ENCODE results near the gene PDS5B.

Gene PDS5B

DNA sequence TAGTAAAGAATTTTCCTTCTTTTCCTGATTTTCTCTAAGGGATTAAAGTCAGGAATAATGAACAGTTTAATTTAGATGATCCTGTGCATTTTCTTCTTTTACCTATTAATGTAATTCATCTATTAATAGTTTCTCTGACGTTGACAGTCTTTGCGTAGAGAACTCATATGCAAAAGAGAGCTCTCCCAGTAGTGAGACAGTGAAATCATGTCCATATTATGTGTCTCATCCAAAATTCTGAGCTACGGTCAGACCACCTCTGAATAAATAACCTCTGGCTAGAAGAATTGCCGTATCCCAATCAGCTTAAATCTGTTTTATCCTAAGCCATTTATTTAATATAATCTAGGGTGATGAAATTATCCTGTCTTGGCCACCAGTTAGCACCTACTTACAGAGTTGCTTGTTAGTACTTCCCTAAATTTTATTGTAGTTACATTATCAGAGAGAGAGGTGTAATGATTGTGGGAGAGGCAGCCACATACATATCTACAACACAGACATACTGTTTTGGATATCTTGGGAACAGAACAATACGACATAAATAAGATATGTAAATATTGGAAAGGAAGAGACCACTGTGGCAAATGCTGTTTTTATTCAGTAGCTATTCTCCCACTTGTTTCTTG is 30.7 kb downstream of the PDS5B start:
- no peak for DNase-seq
- peaks cover 45% of the 10 kb centered on the region for H3K9me3 Mint-ChIP-seq
- H3K4me1 Mint-ChIP-seq, result peaks cover 30% of the 10 kb centered on the region
- peaks cover 48% of the 10 kb centered on the region for H3K36me3 Mint-ChIP-seq (ENCODE audit: low read depth)
- H3K4me3 Mint-ChIP-seq, result no peak overlapping the region
- no peak for ATAC-seq
- no peak overlapping the region for H3K27ac Mint-ChIP-seq
- H3K27me3 Mint-ChIP-seq, result no peaks in the 10 kb centered on the region

DNA sequence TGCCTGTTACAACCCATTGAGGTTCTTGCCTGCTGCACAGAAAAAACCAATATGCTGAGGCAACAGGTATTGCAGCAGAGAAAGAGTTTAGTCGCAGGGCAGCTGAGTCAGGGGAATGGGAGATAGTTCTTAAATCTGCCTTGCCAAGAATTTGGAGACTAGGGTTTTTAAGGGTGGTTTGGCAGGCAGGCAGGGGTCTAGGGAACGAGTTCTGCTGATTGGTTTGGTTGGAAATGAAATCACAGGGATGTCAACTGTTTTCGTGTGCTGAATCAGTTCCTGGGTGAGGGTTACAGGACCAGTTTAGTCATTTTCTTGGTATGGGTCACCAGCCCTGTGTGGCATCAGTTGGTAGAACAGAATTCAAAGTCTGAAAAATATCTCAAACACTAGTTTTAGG is 36.6 kb downstream of the PDS5B start:
- ATAC-seq (peak; percentile 90), DNase-seq (no peak)
- Mint-ChIP-seq H3K4me3 (no peak overlapping the region), H3K27me3 (no peaks in the 10 kb centered on the region), H3K9me3 (peaks cover 33% of the 10 kb centered on the region), H3K36me3 (ENCODE audit: low read depth) (peaks cover 33% of the 10 kb centered on the region), H3K27ac (peak overlapping the region; percentile 17), H3K4me1 (peaks cover 50% of the 10 kb centered on the region)

DNA sequence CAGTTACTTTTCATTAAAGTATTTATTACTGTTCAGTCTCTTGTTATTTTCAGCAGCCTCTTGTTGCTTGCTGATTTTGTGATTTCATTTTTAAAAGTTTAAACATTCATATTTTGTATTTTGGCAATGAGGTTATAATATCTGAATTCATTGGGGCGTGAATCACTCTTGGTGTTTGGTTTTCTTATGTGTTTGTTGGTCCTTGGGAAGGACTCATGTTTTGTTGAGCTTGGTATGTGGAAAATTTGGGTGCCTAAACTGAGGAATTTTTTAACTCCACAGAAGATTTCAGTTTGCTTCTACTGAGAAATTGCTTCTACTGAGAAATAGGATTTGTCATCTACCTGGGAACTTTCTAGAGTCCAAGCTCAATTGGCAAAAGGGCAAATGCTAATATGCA is 38.2 kb downstream of the PDS5B start:
- peaks cover 35% of the 10 kb centered on the region for H3K36me3 Mint-ChIP-seq (ENCODE audit: low read depth)
- ATAC-seq (no peak), DNase-seq (no peak)
- H3K9me3 Mint-ChIP-seq, result peaks cover 28% of the 10 kb centered on the region
- no peaks in the 10 kb centered on the region for H3K27me3 Mint-ChIP-seq
- H3K4me1 Mint-ChIP-seq, result peaks cover 48% of the 10 kb centered on the region
- H3K27ac Mint-ChIP-seq, result no peak overlapping the region
- no peak overlapping the region for H3K4me3 Mint-ChIP-seq

DNA sequence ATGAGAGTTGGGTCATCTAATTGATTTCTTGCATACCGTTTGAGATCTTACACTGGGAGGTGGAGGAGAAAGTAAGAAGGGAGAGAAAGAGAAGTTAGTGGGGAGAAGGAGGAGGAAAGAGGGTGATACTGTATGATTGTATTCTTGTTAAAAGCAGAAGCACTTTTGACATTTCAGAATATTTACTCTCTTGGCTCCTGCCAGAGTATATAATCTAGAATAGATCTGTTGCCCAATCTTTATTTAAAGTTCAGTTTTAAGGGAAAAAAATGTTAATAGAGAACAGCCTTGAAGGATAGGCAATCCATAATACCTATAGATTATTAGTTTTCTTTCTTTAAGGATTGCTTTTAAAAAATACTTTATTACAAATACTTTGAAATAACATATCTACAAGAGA is 41.5 kb downstream of the PDS5B start:
- H3K27ac Mint-ChIP-seq, result no peak overlapping the region
- peaks cover 18% of the 10 kb centered on the region for H3K36me3 Mint-ChIP-seq (ENCODE audit: low read depth)
- ATAC-seq, result no peak
- H3K4me1 Mint-ChIP-seq, result peaks cover 44% of the 10 kb centered on the region
- H3K27me3 Mint-ChIP-seq, result no peaks in the 10 kb centered on the region
- H3K9me3 Mint-ChIP-seq, result peaks cover 10% of the 10 kb centered on the region
- DNase-seq, result no peak
- no peak overlapping the region for H3K4me3 Mint-ChIP-seq

DNA sequence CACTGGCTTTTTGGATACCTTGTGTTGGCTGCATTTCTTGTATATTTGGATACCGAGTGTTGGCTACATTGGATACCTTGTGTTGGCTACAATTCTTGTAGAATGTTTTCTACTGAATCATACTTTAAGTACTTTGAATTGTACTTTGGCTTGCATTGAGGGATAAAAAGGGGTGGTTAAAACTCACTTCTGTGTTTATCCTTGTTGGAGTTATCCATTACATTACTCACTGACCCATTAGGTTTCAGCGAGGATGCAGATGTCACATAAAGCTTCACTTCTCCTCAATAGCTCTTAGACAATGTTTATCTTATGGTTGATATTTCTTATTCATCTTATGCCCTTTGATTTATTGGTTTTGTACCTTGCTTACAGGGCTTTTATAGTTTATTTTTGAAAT is 43.1 kb downstream of the PDS5B start:
- peaks cover 11% of the 10 kb centered on the region for H3K36me3 Mint-ChIP-seq (ENCODE audit: low read depth)
- no peak for DNase-seq
- no peak for ATAC-seq

DNA sequence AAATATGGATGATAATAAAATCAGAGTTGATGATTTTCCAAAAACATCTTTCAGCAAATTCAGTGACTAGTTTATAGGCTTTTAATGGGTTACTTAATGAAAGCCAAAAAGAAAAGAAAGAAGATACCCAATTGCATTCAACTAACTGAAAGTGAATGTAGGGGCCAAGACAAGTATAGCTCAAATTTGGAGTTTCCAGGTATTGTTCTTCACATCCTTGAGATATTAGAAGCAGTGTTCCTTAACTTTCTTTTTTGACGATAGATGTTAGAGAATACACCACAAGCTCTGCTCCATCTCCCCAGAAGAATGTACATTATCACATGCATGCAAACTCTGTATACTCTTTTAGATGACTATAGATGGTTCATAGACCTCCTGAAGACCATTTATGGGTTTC is 43.6 kb downstream of the PDS5B start:
- Mint-ChIP-seq H3K4me1 (peaks cover 35% of the 10 kb centered on the region), H3K4me3 (no peak overlapping the region), H3K9me3 (peaks cover 4% of the 10 kb centered on the region), H3K36me3 (ENCODE audit: low read depth) (peaks cover 11% of the 10 kb centered on the region), H3K27ac (no peak overlapping the region), H3K27me3 (no peaks in the 10 kb centered on the region)
- no peak for ATAC-seq
- DNase-seq, result no peak

More for the DNA sequence above, 43.1 kb downstream of the PDS5B start:
- Mint-ChIP-seq H3K27ac (no peak overlapping the region), H3K9me3 (peaks cover 4% of the 10 kb centered on the region), H3K4me1 (peaks cover 40% of the 10 kb centered on the region), H3K4me3 (no peak overlapping the region), H3K27me3 (no peaks in the 10 kb centered on the region)

DNA sequence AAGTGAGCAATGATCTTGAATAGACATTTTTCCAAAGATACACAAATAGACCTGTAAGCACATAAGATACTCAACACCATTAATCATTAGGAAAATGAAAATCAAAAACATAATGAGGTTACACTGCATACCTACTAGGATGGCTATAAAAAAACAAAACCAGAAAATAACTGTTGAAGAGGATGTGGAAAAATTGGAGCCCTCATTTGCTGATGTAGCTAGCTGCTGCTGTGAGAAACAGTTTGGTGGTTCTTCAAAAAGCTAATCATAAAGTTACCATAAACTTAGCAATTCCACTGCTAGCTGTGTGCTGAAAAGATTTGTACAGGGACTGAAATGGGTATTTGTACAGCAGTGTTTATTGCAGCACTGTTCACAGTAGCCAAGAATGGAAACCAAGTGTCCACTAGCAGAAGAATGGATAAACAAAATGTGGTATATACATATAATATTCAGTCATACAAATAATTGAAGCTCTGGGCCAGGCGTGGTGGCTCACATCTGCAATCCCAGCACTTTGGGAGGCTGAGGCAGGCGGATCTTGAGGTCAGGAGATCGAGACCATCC is 46.2 kb downstream of the PDS5B start:
- peaks cover 11% of the 10 kb centered on the region for H3K36me3 Mint-ChIP-seq (ENCODE audit: low read depth)
- H3K27ac Mint-ChIP-seq, result no peak overlapping the region
- H3K9me3 Mint-ChIP-seq, result peaks cover 4% of the 10 kb centered on the region
- DNase-seq (no peak), ATAC-seq (no peak)
- H3K27me3 Mint-ChIP-seq, result no peaks in the 10 kb centered on the region
- H3K4me3 Mint-ChIP-seq, result no peak overlapping the region
- H3K4me1 Mint-ChIP-seq, result peaks cover 20% of the 10 kb centered on the region

DNA sequence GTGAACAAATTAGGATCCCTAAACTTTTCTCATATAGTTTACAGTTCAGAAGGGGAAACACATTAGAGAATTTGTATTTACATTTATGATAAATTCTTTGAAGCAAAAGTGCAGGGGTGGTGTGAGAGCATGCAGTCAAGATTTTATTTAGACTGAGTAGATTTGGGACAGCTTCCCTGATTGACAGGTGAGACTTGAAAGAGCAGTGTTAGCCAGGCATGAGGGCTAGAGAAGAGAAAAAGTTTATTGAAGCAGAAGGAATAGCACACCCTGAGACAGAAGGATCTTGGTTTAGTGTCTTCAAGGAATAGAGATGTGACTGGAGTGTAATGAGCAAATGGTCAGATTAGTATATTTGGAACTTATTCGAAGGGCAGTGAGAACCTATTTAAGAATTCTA is 50.5 kb downstream of the PDS5B start:
- Mint-ChIP-seq H3K27ac (no peak overlapping the region), H3K4me3 (no peak overlapping the region)

DNA sequence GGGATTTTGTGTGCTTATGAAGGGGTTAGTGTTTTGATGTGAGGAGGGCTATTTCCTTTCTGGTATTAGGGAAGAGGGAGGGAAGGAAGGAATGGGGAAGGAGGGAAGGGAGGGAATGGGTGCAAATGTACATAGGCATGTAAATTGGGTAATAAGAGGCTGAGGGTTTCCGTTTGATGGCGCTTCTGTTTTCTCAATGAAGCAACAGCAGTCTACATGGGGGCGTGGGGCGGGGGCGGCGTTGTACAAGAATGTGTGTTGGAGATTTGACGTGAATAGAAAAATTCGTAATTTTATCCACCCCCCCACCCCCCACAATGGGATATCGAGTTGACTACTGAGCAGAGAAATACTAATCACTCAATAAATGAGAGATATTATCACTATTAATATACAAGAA is 52.5 kb downstream of the PDS5B start:
- no peak for DNase-seq
- H3K4me1 Mint-ChIP-seq, result peaks cover 33% of the 10 kb centered on the region

More for the DNA sequence above, 50.5 kb downstream of the PDS5B start:
- Mint-ChIP-seq H3K27me3 (no peaks in the 10 kb centered on the region), H3K36me3 (ENCODE audit: low read depth) (no peaks in the 10 kb centered on the region), H3K9me3 (no peaks in the 10 kb centered on the region), H3K4me1 (peaks cover 26% of the 10 kb centered on the region)
- DNase-seq (no peak), ATAC-seq (no peak)

DNA sequence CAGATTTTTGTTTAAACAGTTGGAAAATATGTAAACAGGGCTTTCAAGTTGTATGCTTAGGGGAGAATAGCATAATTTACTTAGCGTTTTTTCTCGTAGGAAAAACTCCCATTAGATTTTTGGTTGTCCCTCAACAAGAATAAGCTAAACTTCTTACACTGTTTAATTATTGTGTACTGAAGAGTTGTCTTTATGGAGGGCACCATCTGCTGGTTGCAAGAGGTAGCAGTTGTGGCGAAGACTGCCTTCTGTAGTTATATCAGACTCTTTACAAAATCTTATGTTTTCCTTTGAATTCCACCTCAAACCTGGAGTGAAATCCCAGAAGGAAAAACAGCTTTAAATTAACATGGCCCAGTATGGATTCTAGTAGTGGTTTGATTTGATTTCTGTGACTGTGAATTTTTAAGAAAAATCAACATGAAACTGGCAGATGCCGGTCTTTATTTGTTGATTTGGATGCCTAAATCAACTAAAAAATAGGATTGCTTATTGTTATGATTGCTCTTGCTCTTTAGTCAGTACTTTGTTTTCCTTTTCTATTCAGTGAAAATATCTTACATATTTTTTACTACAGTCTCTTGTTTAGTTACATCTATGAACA is 53.4 kb downstream of the PDS5B start:
- Mint-ChIP-seq H3K36me3 (ENCODE audit: low read depth) (no peaks in the 10 kb centered on the region), H3K9me3 (no peaks in the 10 kb centered on the region), H3K27me3 (no peaks in the 10 kb centered on the region), H3K4me3 (no peak overlapping the region), H3K4me1 (peaks cover 34% of the 10 kb centered on the region), H3K27ac (no peak overlapping the region)
- peak; percentile 80 for ATAC-seq
- DNase-seq, result peak; percentile 34

More for the DNA sequence above, 52.5 kb downstream of the PDS5B start:
- H3K36me3 Mint-ChIP-seq (ENCODE audit: low read depth), result no peaks in the 10 kb centered on the region
- ATAC-seq, result no peak
- H3K9me3 Mint-ChIP-seq, result no peaks in the 10 kb centered on the region
- H3K27me3 Mint-ChIP-seq, result no peaks in the 10 kb centered on the region
- no peak overlapping the region for H3K4me3 Mint-ChIP-seq
- H3K27ac Mint-ChIP-seq, result no peak overlapping the region

DNA sequence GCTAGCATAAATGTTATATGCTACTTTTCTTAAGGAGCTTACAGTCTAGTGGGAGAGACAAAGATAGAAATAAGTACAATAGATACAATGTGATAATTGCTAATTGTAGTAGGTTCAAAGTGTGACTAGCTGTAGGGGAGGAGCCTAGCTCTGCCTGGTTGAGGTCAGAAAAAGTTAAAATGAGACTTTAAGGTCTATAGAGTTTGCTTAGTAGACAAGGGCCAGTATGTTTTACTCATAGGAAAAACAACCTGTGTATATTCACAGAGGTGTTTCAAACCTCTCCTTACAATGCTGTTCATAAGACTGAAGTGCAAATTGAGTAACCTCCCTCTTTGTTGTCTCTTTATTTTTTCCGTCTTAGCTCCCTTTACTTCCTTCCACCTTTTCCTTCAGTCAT is 56.1 kb downstream of the PDS5B start:
- ATAC-seq, result peak; percentile 21
- H3K4me3 Mint-ChIP-seq, result no peak overlapping the region
- H3K9me3 Mint-ChIP-seq, result no peaks in the 10 kb centered on the region
- H3K27ac Mint-ChIP-seq, result peak overlapping the region; percentile 11
- no peaks in the 10 kb centered on the region for H3K36me3 Mint-ChIP-seq (ENCODE audit: low read depth)
- peaks cover 59% of the 10 kb centered on the region for H3K4me1 Mint-ChIP-seq
- no peaks in the 10 kb centered on the region for H3K27me3 Mint-ChIP-seq
- DNase-seq, result no peak

DNA sequence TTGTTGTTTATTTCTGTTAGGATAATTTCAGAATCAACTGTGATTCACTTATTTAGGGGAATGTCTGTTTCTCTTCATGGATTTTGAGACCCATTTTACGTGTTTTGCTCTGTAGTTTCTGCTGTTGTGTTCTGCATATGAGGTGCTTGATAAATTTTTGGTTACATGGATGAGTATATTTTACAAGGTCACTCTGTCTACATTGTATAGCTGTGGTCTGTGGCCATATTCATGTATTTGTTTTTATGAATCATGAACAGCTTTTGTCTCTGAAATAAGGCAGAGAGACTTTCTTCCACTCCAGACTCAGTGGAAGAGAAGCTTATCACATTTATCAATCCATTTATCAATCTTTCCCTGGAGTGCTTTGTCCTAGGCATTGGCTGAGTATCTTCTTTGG is 56.6 kb downstream of the PDS5B start:
- H3K4me3 Mint-ChIP-seq, result no peak overlapping the region
- no peaks in the 10 kb centered on the region for H3K9me3 Mint-ChIP-seq
- H3K27ac Mint-ChIP-seq, result no peak overlapping the region
- H3K4me1 Mint-ChIP-seq, result peaks cover 62% of the 10 kb centered on the region
- H3K36me3 Mint-ChIP-seq (ENCODE audit: low read depth), result no peaks in the 10 kb centered on the region
- ATAC-seq (no peak), DNase-seq (no peak)
- no peaks in the 10 kb centered on the region for H3K27me3 Mint-ChIP-seq

DNA sequence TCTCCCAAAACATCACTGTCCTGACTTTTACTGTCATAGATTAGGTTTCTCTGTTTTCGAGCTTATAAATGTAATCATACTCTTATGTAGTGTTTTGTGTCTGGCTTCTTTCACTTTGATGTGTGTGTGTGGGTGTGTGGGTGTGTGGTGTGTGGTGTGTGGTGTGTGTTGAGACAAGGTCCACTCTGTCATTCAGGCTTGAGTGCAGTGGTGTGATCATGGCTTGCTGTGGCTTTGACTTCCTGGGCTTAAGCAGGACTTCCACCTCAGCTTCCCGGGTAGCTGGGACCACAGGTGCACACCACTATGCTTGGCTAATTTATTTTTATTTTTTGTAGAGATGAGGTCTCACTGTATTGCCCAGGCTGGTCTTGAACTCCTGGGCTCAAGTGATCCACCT is 59.6 kb downstream of the PDS5B start:
- H3K9me3 Mint-ChIP-seq, result no peaks in the 10 kb centered on the region
- no peak overlapping the region for H3K4me3 Mint-ChIP-seq
- H3K27ac Mint-ChIP-seq, result peak overlapping the region; percentile 57
- no peaks in the 10 kb centered on the region for H3K36me3 Mint-ChIP-seq (ENCODE audit: low read depth)
- H3K27me3 Mint-ChIP-seq, result no peaks in the 10 kb centered on the region
- ATAC-seq, result peak; percentile 74
- peaks cover 76% of the 10 kb centered on the region for H3K4me1 Mint-ChIP-seq
- peak; percentile 29 for DNase-seq

DNA sequence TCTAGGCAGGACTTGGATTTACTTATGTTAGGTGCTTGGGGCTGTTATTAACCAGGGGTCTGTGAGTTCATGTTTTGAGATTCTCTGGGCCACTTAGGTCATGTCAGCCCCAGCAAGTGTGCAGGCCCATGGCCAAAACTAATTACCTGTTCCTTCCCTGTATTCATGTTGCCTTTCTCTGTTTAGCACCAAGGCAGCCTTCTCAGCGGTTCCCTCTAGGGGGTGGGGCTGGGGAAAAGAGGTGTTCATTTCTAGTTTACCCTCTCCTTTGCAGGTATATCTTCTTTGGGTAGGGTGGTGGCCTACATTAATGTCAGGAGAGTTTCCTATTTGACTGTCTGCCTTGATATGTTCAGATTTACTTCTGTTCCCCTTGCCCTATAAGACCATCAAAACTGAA is 61.7 kb downstream of the PDS5B start:
- DNase-seq (no peak), ATAC-seq (no peak)
- H3K36me3 Mint-ChIP-seq (ENCODE audit: low read depth), result peaks cover 2% of the 10 kb centered on the region
- no peak overlapping the region for H3K27ac Mint-ChIP-seq
- peaks cover 68% of the 10 kb centered on the region for H3K4me1 Mint-ChIP-seq
- no peak overlapping the region for H3K4me3 Mint-ChIP-seq
- no peaks in the 10 kb centered on the region for H3K27me3 Mint-ChIP-seq
- no peaks in the 10 kb centered on the region for H3K9me3 Mint-ChIP-seq

DNA sequence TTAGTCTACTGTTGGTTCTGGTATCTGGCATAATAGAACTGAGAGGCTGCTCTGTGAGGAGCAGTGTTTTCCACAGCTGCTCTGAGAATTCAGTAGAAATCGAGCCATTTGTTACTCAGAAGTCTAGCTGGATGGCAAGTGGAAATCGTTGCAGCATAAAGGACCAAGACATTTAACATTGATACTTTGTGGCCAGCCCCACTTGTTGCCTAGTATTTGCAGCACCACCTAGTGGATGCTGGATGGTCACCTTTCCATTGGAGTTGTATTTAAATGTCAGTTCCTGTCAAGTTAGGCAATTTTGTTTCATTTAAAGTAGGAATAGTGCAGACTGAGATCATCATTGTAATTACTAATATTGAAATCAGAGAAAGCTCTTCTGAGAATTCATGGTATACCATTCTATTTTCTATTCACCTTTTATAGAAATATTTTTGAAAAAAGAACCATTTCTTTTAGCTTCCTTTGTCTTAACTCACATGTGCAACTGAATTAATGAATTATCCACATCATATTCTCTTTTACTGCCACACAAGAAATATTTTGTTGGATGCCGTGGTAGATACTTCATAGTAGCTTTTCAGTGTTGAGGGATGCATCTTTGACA is 64.6 kb downstream of the PDS5B start:
- H3K27me3 Mint-ChIP-seq, result no peaks in the 10 kb centered on the region
- H3K36me3 Mint-ChIP-seq (ENCODE audit: low read depth), result peaks cover 21% of the 10 kb centered on the region
- DNase-seq, result peak; percentile 59
- H3K9me3 Mint-ChIP-seq, result no peaks in the 10 kb centered on the region
- peak overlapping the region; percentile 59 for H3K27ac Mint-ChIP-seq
- ATAC-seq, result peak; percentile 87
- H3K4me1 Mint-ChIP-seq, result peaks cover 52% of the 10 kb centered on the region
- H3K4me3 Mint-ChIP-seq, result no peak overlapping the region

Data from activated naive CD8-positive, alpha-beta T cell treated with anti-CD3 and anti-CD28 coated beads, Interleukin-2, amount 50 U/mL, for 24 hours (primary cell).